CMK (cell line): ENCODE data around the gene DPM2.

Experiments
- DNase-seq: peaks from one replicate; pipeline ENCODE4 v3.0.0-alpha.2; 2010; ENCODE audit warnings: low read depth

Gene DPM2

DNA sequence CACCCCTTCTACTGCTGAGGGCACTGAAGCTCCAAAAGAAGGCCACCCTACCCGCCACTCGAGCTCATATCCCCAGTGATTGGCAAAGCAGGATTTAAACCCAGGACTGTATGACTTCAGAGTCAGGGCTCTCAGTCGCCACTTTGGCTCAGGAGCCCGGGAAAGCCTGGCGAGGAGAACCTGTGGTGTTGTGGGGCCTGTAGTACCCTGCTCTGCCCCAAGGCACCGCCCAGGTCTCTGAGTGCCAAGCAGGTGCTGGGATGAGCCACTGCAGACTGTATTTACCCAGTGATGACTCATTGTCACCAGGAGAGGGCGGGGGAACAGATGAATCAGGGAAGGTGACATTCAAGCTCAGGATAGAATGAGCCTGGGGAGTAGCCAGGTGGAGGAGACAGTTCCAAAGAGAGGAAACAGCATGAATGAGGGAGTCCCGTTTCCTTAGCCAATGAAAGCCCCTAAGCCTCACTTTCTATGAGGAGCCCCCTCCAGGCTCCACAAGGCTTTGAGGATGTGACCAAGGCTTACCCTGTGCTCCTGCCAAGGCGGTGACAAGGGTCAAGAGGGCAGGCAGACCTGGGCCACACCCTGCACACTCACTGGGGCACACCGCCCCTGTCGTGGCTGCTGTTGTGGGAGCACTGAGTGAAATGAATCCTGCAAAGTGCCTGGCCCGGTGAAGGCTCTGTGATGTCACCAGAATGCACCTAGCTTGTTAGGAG is 17.8 kb upstream of the DPM2 start:
- no peak for DNase-seq

DNA sequence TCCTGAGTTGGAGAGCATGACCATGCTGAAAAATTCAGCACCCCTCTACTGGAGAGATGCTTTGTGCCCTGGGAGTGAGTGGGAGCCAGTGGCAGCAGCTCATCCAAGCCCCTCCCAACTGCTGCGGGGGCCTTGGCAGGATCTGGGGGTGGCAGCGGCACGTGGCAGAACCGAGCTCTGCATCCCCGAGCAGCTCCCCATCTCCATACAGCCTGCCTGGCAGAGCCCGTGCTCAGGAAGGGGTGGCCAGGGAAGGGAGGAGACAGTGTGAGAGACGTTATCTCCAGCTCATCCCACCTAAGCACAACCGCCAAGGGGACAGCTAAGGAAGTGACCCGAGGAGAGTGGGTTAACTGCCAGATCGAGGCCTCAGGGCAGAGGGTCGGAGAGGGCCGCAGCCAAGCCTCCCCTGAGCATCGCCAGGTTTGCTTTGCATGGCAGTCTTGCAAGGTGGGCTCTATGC is 17.2 kb upstream of the DPM2 start:
- no peak for DNase-seq

DNA sequence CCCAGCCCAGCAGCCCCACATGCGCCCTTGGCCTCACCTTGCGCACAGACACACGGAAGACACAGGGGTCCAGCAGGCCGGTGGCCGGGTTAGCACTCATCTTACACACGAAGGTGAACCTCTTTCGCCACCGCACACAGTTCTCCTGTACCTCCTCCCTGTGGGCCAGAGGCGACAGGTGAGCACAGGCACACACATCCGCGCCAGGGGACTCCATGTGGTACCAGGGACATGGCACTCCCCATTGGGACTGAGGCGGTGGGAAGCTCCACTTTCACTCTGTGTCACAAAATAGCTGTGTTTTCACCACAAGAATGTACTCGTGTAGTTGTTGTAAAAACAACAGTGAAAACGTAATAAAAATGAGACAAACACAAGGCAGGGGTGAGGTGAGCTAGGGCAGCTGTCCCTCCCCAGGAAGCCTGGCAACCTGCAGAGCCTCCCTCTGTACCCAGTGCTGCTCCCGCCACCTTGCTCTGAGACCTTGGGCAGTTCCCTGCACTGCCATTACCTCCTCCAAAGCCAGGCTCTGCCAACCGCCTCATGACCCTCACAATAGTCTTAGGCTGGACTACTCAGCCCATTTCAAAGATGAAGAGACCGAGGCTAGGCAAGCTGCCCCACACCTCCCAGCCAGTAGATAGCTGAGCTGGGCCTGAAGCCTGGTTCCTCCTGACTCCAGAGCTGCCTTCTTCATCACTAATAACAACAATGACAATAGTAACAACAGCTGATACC is 16.3 kb upstream of the DPM2 start:
- DNase-seq = no peak

DNA sequence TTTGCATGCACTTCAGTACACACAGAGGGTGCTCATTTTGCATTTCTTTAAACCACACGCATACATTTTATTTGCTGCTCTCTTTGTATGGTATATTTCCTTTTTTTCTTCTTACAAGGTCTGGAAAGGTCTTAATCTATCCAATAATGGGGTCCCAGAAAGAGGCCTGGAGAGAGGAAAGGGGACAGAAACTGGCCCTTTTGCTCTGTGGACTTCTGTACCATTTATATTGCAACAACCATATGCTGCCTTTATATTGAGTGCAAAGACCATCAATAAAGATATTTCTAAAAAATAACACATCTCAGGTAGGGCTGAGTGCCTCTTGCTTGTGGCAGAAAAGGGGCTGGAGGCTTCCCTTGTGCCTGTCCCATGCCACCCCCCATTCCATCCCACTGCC is 15.5 kb upstream of the DPM2 start:
- no peak for DNase-seq

DNA sequence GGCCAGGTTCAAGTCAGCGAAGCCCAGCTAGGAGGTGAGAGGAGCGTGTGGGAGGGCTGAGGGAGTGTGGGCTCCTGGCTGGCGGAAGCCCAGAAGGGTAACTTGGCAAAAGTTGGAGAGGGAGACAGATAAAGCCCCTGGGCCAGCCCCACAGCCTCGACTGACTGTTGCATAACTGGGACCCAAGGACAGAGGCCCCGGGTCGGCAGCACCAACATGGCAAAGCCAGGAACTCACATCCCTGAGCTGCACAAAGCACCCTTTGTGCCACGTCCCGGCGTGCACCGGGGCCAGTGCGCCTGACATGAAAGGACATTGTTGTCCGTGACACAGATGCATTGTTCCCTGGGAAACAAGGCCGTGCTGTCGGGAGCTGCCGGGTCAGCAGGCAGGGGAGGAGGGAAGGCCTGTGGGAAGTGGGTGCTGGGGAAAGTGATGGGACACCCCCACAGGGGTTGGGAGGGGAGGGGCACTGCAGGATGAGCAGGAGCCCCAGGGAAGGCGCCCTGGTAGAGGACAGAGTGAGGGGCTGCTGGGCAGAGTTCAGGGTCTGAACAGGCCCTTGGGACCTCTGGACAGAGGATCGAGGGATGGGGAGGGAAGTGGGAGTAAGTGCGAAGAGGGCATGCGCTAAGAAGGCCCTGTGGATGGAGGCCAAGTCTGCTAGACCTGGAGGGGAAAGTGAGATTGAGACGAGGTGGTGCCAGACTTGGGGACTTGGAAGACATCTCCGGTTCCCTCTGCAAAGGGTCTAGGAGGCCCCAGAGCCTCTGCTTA is 13.0 kb upstream of the DPM2 start:
- DNase-seq = no peak

DNA sequence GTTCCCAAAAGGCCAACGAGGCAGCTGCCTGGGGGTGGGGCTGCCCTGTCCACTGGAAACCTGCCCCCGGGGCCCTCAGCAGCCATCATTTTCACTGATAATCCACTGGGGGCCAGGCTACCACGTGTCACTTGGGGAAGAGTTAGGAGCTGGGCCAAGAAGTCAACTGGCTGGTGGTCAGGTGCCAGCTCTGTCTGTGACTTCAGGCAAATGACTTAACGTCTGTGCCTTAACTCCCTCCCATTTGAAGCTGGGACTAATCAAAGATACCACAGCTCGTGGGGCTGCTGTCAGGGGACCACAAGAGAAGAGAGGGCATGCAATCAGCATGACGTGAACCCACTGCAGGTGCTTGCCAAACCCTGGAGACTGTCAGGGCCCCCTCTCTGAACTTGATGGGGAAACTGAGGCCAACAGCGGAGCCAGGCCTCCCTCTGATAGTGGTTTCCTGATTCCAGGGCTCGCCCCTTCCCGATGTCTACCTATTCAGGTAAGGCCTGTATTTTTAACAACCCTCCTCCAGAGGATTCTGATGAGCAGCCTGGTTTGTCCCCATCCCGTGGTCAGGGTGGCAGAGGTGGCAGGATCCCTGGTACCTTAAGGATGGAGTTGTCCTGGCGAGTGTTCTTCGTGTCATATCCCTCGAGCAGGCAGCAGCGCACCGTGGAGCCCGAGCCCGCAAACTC is 12.3 kb upstream of the DPM2 start:
- DNase-seq = no peak

DNA sequence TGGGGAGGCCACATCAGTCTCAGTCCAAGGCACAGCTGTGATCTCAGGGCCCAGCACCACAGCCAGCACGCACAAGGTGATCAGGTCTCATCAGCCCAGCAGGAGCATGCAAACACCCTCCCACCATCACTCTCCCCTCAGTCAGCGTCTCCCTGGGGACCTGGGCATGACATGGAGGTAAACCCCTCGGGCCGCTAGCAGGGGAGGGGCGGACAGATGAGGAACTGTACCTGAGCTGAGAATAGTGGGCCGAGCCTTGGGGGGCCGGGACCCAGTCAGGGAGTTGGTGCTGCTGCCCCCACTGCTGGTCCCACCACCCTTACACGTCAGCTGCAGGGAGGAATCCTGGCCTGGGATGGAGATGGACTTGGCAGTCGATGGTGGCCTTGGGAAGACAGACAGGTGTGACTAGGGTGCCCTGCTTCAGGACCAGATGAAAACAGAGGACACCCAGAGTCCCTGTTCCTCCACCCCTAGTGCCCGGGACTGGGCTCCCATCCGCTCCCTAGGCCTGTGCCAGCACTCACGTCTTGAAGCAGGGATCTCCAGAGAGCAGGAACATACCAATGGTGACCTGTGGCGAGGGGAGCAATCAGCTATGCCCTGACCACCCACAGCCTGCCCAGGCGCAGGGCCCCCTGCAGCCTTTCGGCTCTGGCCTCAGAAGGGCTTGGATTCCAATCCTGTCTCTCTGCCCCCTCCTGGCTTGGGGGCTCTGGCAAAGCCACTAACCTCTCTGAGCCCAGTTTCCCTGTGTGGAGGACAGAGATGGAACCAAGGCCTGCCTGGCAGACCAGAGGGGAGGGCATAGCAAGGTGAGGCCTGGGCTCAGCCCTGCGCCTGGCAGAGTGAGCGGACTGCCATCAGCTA is 10.4 kb upstream of the DPM2 start:
- no peak for DNase-seq

DNA sequence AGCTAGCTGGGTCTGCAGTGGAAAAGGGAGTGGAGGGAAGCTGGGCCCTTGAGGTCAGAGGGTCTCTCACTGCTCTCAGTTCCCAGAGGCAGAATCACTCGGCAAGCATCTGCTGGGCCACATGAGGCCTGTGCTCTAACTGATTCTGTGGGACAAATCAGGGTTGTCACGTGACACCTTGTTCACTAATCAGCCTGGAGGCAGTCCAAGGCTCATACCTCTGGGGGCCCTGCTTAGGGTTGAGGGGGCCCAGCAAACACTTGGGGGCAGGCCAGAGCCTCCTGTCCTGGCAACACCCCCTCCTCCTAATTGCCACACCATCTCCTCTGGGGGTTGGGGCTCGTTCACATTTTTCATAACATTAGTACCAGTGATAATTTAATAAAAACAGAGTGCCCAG is 9.1 kb upstream of the DPM2 start:
- DNase-seq = no peak

DNA sequence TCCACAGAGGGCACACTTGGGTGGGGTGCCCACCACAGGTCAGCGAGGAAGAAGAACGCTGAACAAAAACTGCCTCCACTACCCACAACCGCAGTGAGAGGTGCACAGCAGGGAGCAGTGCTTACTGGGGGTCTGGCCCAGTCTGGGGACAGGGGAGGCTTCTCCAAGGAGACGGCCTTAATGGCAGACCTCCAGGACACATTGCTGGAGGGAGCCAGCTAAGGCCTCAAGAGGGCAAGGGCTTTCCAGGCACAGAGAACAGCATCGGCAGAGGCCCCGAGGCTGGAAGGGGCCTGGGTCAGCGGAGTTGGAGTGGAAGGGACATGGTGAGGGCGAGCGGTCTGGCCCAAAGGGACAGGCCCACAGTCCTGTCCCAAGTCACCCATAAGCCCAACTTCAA is 8.3 kb upstream of the DPM2 start:
- DNase-seq = no peak

DNA sequence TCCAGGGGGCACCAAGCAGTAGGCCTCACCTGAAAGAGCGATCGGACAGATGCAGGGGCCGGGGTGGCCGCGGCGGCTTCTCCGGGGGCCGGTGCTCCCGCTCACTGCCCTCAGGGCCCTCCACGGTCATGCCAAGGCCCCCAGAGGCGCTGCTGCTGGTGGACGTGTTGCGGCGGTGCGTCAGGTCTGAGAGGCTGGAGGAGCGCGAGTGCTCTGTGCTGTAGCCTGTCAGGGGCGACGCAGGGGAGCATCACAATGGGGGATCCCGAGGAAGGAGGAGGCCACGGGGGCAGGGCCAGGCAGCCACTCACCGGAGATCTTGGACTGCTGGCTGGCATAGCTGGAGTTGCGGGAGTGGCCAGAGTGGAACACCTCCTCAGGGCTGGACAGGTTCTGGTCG is 7.7 kb upstream of the DPM2 start:
- no peak for DNase-seq

DNA sequence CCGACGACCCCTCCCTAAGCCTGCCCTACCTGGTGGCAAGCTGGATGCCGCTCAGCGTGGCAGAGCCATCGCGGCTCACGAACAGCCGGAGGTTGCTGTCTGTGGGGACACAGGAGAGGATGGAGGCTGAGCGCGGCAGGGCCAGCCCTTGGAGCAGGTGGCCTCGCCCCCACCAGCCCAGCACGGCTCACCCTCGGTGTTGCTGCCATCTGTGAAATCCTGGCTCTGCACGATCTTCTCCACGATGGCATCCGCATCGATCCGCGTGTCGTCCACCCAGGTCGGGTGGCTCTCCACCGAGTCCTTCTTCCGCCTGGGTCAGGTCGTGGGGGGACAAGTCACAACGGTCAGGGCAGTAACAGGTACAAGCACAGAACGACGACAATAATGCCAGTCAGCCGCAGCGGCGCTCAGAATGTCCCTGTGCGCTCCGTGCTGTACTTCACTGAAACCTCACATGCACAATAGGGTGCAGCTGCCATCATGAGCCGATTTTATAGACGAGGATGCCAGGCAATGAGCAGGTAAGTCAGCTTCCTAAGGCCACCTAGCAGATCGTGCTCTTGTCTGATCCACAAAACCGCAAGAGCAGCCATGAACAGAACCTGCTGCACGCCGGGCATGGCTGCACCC is 7.0 kb upstream of the DPM2 start:
- no peak for DNase-seq

DNA sequence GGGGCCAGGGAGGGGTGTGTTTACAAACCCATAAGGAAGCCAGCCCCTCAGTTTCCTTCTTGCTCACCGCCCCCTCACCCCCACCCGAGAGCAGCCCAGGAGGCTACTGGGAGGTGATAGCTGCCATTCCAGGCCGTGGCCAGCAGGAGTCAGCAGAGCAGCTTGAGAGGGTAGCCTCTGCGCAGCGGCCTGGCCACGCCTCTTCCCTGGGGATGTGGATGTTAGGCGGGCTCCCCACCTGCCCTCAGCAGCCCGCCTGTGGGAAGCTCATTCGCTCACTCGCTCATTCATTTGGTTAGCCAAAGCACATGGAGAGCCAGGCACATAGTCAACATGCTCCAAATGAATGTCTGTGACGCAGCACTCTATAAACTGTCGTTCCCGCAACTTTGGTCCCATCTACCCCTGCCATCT is 6.1 kb upstream of the DPM2 start:
- no peak for DNase-seq

DNA sequence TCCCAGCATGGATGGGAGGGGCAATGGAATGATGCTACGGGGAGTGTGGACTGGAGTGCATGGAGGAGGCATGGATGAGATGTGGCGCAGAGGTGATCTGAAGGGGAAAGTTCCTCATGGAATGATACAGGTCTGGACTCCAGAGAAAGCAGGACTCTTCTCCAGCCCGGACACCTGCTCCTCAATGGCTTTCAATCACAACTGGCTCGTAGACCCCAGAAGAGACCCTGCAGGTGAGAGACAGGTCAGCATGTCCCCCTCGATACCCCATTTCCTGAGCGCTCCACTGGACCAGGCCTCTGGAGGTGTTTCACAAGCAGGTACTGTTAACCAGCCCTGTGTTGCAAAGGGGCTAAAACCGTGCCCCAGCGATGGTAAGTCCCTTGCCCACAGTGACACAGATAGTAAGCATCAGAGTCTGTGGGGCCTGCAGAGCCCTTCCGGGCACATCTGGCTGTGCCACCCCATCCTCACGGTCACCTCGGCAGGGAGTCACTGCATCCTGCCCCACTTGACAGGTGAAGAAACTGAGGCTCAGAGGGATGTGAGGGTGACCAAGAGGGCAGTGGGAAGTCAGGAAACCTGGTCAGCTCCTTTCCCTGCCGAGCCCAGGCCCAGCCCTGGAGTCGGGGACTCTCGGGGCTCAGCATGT is 5.5 kb upstream of the DPM2 start:
- no peak for DNase-seq

DNA sequence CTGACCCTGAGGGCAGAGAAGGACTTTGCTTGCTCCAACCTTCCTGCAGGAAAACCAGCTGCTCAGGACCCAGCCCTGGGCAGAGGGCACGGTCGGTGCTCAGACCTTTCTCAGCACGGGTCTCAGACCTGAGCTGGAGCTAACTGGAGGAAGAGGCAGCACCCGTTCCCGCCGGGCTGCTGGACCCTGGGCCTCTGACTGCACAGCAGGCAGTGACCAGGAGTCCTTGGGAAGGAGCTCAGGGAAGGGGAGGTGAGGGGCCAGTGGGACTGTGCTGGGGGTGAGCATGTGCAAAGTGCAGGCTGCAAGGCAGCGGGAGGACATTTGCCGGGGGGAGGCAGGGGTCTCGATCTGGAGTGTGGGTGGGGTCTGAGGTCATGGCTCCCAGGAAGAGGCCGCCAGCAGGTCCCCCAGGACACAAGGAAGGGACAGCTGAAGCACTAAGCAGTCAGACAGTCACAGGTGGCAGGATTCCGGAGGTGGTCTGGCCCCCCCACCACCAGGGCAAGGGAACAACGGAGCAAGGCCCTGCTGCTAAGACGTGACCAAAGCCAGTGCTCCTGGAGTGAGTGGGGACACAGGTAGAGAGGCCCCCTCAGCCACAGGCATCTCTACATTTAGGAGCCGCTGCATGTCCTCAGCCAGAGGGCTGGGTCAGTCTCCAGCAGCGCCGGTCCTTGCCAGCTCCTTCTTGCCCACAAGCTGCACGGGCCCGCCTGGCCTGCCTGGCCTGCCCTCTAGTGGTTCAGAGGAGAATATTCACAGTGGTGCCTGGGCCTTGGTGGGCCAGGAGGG is 4.8 kb upstream of the DPM2 start:
- no peak for DNase-seq

DNA sequence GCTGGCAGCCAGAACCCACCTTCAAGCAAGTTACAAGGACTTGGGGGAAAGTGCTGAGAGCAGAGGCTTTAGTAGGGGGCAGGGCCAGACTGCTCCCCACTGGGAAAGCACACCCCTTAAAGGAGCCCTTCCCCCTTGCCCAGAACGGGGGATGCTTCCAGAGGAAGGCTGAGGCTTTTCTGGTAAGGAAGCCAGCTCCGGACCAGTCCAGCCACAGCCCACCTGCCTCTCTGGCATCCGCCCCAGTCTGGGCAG is 4.2 kb upstream of the DPM2 start:
- no peak for DNase-seq

DNA sequence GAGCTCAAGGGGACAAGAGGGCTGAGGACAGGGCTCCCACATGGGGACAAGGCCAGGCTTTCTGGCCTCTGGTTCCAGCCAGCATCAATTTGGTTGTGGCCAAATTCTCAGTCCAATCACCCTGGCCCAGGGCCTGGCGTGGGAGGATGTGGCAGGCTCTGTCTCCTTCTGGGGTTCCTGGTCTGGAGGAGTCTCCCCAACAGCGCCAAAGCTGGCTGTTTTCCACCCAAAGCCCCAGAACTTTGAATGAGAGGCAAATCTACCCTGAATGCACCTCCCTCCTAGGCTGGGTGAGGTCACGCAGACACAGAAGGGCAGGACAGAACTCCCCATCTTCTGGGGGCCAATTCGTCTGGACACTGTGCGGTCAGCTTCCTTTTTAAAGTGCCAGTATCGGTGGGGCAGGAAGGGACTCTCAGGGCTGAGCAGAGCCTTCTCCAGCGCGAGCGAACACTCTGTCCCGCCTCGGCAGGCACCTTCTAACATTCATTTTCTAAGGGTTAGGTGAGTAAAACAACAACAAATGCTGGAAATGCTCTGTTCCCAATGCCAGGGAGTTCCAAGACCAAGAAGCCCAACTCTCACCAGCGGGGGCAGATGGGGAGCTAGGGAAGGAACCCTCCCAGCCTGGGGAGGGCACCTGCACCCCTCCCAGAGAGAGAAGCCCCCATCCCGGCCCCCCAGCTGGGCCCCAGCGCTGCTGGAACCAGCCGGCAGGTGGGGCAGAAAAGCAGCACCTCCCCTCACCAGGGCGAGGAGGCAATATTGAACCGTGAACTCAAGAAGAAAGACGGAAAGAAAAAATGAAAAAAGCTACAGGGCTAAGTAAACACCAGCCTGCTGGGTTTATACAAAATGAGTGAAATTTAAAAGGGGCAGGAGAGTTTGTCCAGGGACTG is 3.7 kb upstream of the DPM2 start:
- DNase-seq = no peak

DNA sequence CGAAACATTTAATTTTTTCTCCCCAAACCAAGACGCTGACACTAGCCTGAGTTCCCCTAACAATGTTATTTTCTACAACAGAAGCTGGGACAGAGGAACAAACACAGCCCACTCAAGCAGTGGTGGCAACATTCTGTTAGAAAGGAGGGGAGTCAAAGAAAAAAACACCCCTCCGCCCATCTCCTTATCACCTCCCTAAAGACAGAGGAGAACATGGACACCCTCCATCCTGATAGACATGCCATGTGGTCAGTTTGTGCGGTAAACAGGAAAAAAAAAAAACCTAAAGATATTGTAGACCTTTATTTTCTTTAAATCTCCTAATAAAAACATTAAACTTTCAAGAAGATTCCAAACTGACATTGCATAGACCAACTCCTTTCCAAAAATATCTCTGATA is 2.9 kb upstream of the DPM2 start:
- no peak for DNase-seq

DNA sequence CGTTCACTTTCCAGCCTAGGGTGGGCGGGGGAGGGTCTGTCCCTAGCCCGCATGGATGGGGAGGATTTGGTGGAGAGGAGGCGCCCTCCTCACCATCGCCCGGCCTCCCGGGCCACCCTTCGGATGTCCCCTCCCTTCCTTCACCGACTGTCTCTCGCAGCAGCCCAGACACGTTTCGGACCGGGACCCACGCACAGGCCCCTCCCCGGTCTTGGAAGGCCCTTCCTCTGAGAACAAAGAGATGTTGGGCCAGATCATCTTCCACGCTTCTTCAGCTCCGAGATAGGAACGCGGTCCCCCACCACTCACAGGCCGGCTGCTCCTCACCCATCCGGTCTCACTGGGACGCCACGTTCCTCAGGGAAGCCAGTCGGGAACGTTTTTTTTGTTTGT is 640 bp upstream of the DPM2 start:
- no peak for DNase-seq

DNA sequence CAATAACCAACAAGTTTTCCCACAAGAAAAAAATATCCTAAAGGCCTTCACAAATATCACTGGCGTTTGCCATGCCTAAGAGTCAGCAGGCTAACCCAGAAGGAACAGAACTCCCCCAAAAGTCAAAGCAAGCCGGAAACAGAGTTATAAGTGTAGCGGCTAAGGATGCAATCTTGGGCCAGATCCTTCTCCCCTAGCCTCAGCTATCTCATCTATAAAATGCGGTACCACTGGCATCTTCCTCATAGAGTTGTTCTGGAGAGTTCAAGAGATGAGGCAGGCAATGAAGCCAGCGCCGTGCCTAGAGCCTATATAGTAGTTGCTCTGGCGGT is 632 bp downstream of the DPM2 start:
- no peak for DNase-seq
